Astrocyte (in vitro differentiated cells and primary cell): ENCODE results near the gene TMEM101.

Experiments
- CTCF ChIP-seq: IDR thresholded peaks from 2 replicates; pipeline ENCODE4 v1.5.1; 2011; ENCODE audit warnings: low read depth, mild to moderate bottlenecking, inconsistent platforms, low read length, moderate library complexity; ENCODE audit not compliant: insufficient read depth
- EZH2 ChIP-seq: IDR thresholded peaks from 2 replicates; pipeline ENCODE4 v1.6.1; 2012; ENCODE audit warnings: mild to moderate bottlenecking, low read length, inconsistent platforms; ENCODE audit not compliant: insufficient read depth

- no peak for TF ChIP-seq CTCF
- peak; percentile 86 for TF ChIP-seq EZH2
These were observed 9.8 kb downstream of the TMEM101 start for GRCh38 chr17:44004761-44005526.
